GM23338 (cell line): ENCODE data around the gene ODAD3. TPM values are rescaled to one million over a fixed set of nuclear protein-coding genes. Genes with fewer than 3 reads are reported as not detected.

Source experiments
- ATAC-seq: fragments of 200-7000 bp; cut with Tn5 transposase; 3 replicates; pipeline ENCODE4 v1.9.1; 2020
- DNase-seq: peaks from one replicate; pipeline ENCODE4 v3.0.0-alpha.2; 2015; ENCODE audit warnings: low spot score
- H2AFZ ChIP-seq: fragments of 200-600 bp; sonication (generic); 2 replicates; pipeline ENCODE4 v1.8.0; 2016; ENCODE audit warnings: antibody characterized with exemption, mild to moderate bottlenecking, moderate library complexity
- H3F3A ChIP-seq: fragments of 200-600 bp; sonication (generic); replicated peaks from 2 replicates; pipeline ENCODE4 v1.8.0; 2017; ENCODE audit warnings: antibody characterized with exemption, mixed run types, low read depth
- H3K27ac ChIP-seq: fragments of 200-600 bp; sonication (generic); 2 replicates; pipeline ENCODE4 v1.6.1; 2016; ENCODE audit warnings: low read depth
- H3K27me3 ChIP-seq: fragments of 200-600 bp; sonication (generic); 2 replicates; pipeline ENCODE4 v1.8.0; 2016; ENCODE audit warnings: mild to moderate bottlenecking, mixed run types, moderate library complexity; ENCODE audit not compliant: insufficient read depth
- H3K36me3 ChIP-seq: fragments of 200-600 bp; sonication (generic); 2 replicates; pipeline ENCODE4 v1.8.0; 2016; ENCODE audit warnings: mild to moderate bottlenecking; ENCODE audit not compliant: insufficient read depth
- H3K4me1 ChIP-seq: fragments of 200-600 bp; sonication (generic); 2 replicates; pipeline ENCODE4 v1.8.0; 2016; ENCODE audit warnings: mild to moderate bottlenecking, moderate library complexity; ENCODE audit not compliant: insufficient read depth
- H3K4me2 ChIP-seq: fragments of 200-600 bp; sonication (generic); 2 replicates; pipeline ENCODE4 v1.7.1; 2017; ENCODE audit warnings: mixed run types
- H3K4me3 ChIP-seq: fragments of 200-600 bp; sonication (generic); 2 replicates; pipeline ENCODE4 v1.6.1; 2016; ENCODE audit warnings: mixed run types
- H3K79me2 ChIP-seq: fragments of 200-600 bp; sonication (generic); replicated peaks from 2 replicates; pipeline ENCODE4 v1.8.0; 2017; ENCODE audit warnings: mild to moderate bottlenecking; ENCODE audit not compliant: insufficient read depth
- H3K9me2 ChIP-seq: fragments of 200-600 bp; sonication (generic); 2 replicates; pipeline ENCODE4 v1.8.0; 2017; ENCODE audit not compliant: insufficient read depth
- H4K20me1 ChIP-seq: fragments of 200-600 bp; sonication (generic); replicated peaks from 2 replicates; pipeline ENCODE4 v1.8.0; 2017; ENCODE audit warnings: mild to moderate bottlenecking; ENCODE audit not compliant: insufficient read depth
- H3K27ac Mint-ChIP-seq: 2 replicates; pipeline ENCODE4 v1.8.0; 2020; ENCODE audit warnings: inconsistent platforms, mild to moderate bottlenecking, moderate library complexity, mixed read lengths
- H3K27me3 Mint-ChIP-seq: 3 replicates; pipeline ENCODE4 v1.8.0; 2022; ENCODE audit warnings: low read depth, mild to moderate bottlenecking, moderate library complexity, mixed read lengths, inconsistent platforms; ENCODE audit not compliant: insufficient read depth, poor library complexity
- H3K36me3 Mint-ChIP-seq: 3 replicates; pipeline ENCODE4 v1.8.0; 2021; ENCODE audit warnings: low read depth, mild to moderate bottlenecking, inconsistent platforms, moderate library complexity, mixed read lengths
- H3K4me1 Mint-ChIP-seq: 3 replicates; pipeline ENCODE4 v1.8.0; 2020; ENCODE audit warnings: mild to moderate bottlenecking, inconsistent platforms, mixed read lengths
- H3K4me3 Mint-ChIP-seq: 3 replicates; pipeline ENCODE4 v1.8.0; 2021; ENCODE audit warnings: moderate library complexity, mild to moderate bottlenecking, inconsistent platforms, mixed read lengths
- H3K9me3 Mint-ChIP-seq: 3 replicates; pipeline ENCODE4 v1.8.0; 2020; ENCODE audit warnings: moderate library complexity, mild to moderate bottlenecking, inconsistent platforms, mixed read lengths
- EZH2 ChIP-seq: fragments of 200-600 bp; sonication (generic); IDR thresholded peaks from one replicate; pipeline ENCODE4 v1.8.0; 2017; ENCODE audit warnings: antibody characterized with exemption, mild to moderate bottlenecking, low read depth; ENCODE audit not compliant: unreplicated experiment
- EZH2phosphoT487 ChIP-seq: fragments of 200-600 bp; sonication (generic); IDR thresholded peaks from one replicate; pipeline ENCODE4 v1.8.1; 2018; ENCODE audit warnings: antibody characterized with exemption; ENCODE audit not compliant: unreplicated experiment
- JUNB ChIP-seq: IDR thresholded peaks from one replicate; pipeline ENCODE4 v1.6.1; 2016; ENCODE audit warnings: antibody characterized with exemption; ENCODE audit not compliant: unreplicated experiment
- NANOG ChIP-seq: IDR thresholded peaks from 2 replicates; pipeline ENCODE4 v1.6.1; 2016; ENCODE audit warnings: antibody characterized with exemption, borderline replicate concordance
- POLR2AphosphoS5 ChIP-seq: IDR thresholded peaks from 2 replicates; pipeline ENCODE4 v1.6.1; 2016; ENCODE audit warnings: antibody characterized with exemption, low read depth
- ZNF114 ChIP-seq: fragments of 250-450 bp; sonication (Bioruptor Pico); IDR thresholded peaks from 2 replicates; pipeline ENCODE4 v1.5.0; 2020; ENCODE audit warnings: mild to moderate bottlenecking, moderate library complexity
- ZNF462 ChIP-seq: fragments of 250-450 bp; sonication (Bioruptor Pico); IDR thresholded peaks from 2 replicates; pipeline ENCODE4 v1.5.0; 2020; ENCODE audit warnings: mild to moderate bottlenecking, moderate library complexity
- polyA plus RNA-seq: library from polyadenylated mRNA; unstranded; fragments of >200 nt; fragmentation: Nextera tagmentation; extraction: Ambion mirVana; gene quantifications from 2 replicates; pipeline ENCODE4 v1.2.1, GENCODE V29; 2016
- total RNA-seq: library from RNA; depleted of rRNA; stranded (reverse); fragments of >200 nt; shearing (Covaris generic); gene quantifications from 2 replicates; pipeline ENCODE4 v1.2.3, GENCODE V29; 2014

ODAD3 gene
- total and polyA plus RNA-seq, 2 experiments from 2014 or later = 1.5 to 6.1 TPM

- TF ChIP-seq ZNF462 (CRISPR knock-in tag) (no peak), ZNF114 (CRISPR knock-in tag) (no peak)
Measured at GRCh38 chr19:11383706-11384048, 51.2 kb downstream of the ODAD3 start (continued).

- Histone ChIP-seq H3K4me3 (peak overlapping the region; percentile 58), H3K4me1 (0 out of 2 replicates have a peak, but pooled peaks cover 3% of the 10 kb centered on the region), H3F3A (peaks cover 16% of the 10 kb centered on the region), H3K27ac (no peak overlapping the region), H3K4me2 (peak overlapping the region; percentile 92), H2AFZ (peak overlapping the region; percentile 81), H3K36me3 (no peaks in the 10 kb centered on the region), H3K9me2 (no peaks in the 10 kb centered on the region), H3K27me3 (no peaks in the 10 kb centered on the region), H4K20me1 (no peaks in the 10 kb centered on the region), H3K79me2 (no peaks in the 10 kb centered on the region)
- peak; percentile 10 for ATAC-seq
- H3K27me3 Mint-ChIP-seq = peaks cover 12% of the 10 kb centered on the region
- DNase-seq = peak; percentile 85
- peak overlapping the region; percentile 94 for H3K4me3 Mint-ChIP-seq
- no peaks in the 10 kb centered on the region for H3K36me3 Mint-ChIP-seq
- peaks cover 17% of the 10 kb centered on the region for H3K4me1 Mint-ChIP-seq
- peaks cover 3% of the 10 kb centered on the region; the same call in 1 of the 3 replicates for H3K9me3 Mint-ChIP-seq
- H3K27ac Mint-ChIP-seq = 0 out of 2 replicates have a peak overlapping the region, but pooled peaks have one; percentile 48
- TF ChIP-seq EZH2phosphoT487 = no peak
- TF ChIP-seq POLR2AphosphoS5 = no peak
- TF ChIP-seq JUNB = no peak
- no peak for TF ChIP-seq ZNF462 (CRISPR knock-in tag)
- TF ChIP-seq EZH2 = no peak
- no peak for TF ChIP-seq NANOG
Measured at GRCh38 chr19:11382898-11383705, 51.8 kb downstream of the ODAD3 start.
